B cell (primary cell): ENCODE measurements around the gene RIPOR3. TPM values are rescaled to one million over a fixed set of nuclear protein-coding genes. Genes with fewer than 3 reads are reported as not detected.
A peak's percentile ranks its signal among the peaks of the same experiment; 100 is the strongest.

Experiments used
- ATAC-seq: fragments of 200-7000 bp; cut with Tn5 transposase; one replicate; pipeline ENCODE4 v1.10.0; 2021; ENCODE audit warnings: low read depth, mild to moderate bottlenecking, moderate number of reproducible peaks, moderate library complexity
- CTCF ChIA-PET: fragments of 350-600 bp; sonication (Branson Sonifier 250); formaldehyde crosslinking; loops from one replicate; lab custom pipeline; 2021; ENCODE audit warnings: antibody characterized with exemption, inconsistent platforms; lab: Charles Lee
- POLR2A ChIA-PET: fragments of 350-600 bp; sonication (Branson Sonifier 250); formaldehyde crosslinking; loops from one replicate; lab custom pipeline; 2021; ENCODE audit warnings: antibody characterized with exemption; lab: Charles Lee
- DNase-seq: peaks from one replicate; pipeline ENCODE4 v3.0.0; 2013
- H2AFZ ChIP-seq: 2 replicates; pipeline ENCODE4 v1.6.1; 2012; ENCODE audit warnings: mild to moderate bottlenecking, low read depth, low read length; ENCODE audit not compliant: insufficient read depth, poor library complexity, severe bottlenecking
- H3K27ac ChIP-seq, 2 donors: 1 replicate in 1 of 2; 2 replicates in 1 of 2; pipeline ENCODE4 v1.5.1; 2012 to 2013; ENCODE audit warnings: low read length in 2 of 2, mild to moderate bottlenecking in 2 of 2, moderate library complexity in 1 of 2
- H3K27me3 ChIP-seq, 4 experiments: fragments of 200-600 bp in 1 of 4; sonication (generic) in 1 of 4; replicated peaks in 1 of 4; 1 replicate in 2 of 4; 2 replicates in 2 of 4; pipeline versions ENCODE4 v1.6.1 to v1.7.0; 2013 to 2016; ENCODE audit warnings: low read length in 3 of 4, mild to moderate bottlenecking in 2 of 4, mixed read lengths in 1 of 4, moderate library complexity in 1 of 4; ENCODE audit not compliant: insufficient read depth in 4 of 4, control insufficient read depth in 3 of 4; ENCODE audit errors: control extremely low read depth in 1 of 4
- H3K36me3 ChIP-seq, 2 experiments: replicated peaks in 1 of 2; 1 replicate in 1 of 2; 2 replicates in 1 of 2; pipeline versions ENCODE4 v1.6.1 to v1.7.1; 2013; ENCODE audit warnings: low read length in 1 of 2; ENCODE audit not compliant: insufficient read depth in 2 of 2, control insufficient read depth in 1 of 2; ENCODE audit errors: control extremely low read depth in 1 of 2, extremely low read depth in 1 of 2
- H3K4me1 ChIP-seq, 2 donors: fragments of 200-600 bp in 1 of 2; sonication (generic) in 1 of 2; 1 replicate in 1 of 2; 2 replicates in 1 of 2; pipeline versions ENCODE4 v1.5.1 to v1.6.1; 2013 to 2017; ENCODE audit warnings: low read length in 2 of 2; ENCODE audit not compliant: control insufficient read depth in 2 of 2, insufficient read depth in 2 of 2
- H3K4me2 ChIP-seq: replicated peaks from 2 replicates; pipeline ENCODE3; 2012; ENCODE audit warnings: mild to moderate bottlenecking, low read depth, low read length; ENCODE audit not compliant: poor library complexity, severe bottlenecking
- H3K4me3 ChIP-seq, 5 experiments: fragments of 200-600 bp in 1 of 5; sonication (generic) in 1 of 5; 1 replicate in 3 of 5; 2 replicates in 2 of 5; pipeline versions ENCODE4 v1.5.1 to v1.7.0; 2011 to 2016; ENCODE audit warnings: low read length in 4 of 5, mild to moderate bottlenecking in 4 of 5, low read depth in 2 of 5, control low read depth in 1 of 5, moderate library complexity in 1 of 5; ENCODE audit not compliant: insufficient read depth in 1 of 5; ENCODE audit errors: control extremely low read depth in 1 of 5, extremely low read depth in 1 of 5
- H3K79me2 ChIP-seq: fragments of 200-600 bp; sonication (generic); one replicate; pipeline ENCODE4 v1.6.0; 2016; ENCODE audit warnings: low read length; ENCODE audit not compliant: control insufficient read depth, insufficient read depth
- H3K9ac ChIP-seq: fragments of 200-600 bp; sonication (generic); 2 replicates; pipeline ENCODE4 v1.6.1; 2017; ENCODE audit warnings: mild to moderate bottlenecking, low read length, moderate library complexity
- H3K9me3 ChIP-seq, 3 donors: one replicate each; pipeline versions ENCODE4 v1.6.1 to v1.7.1; 2013; ENCODE audit warnings: low read length in 2 of 3; ENCODE audit not compliant: control insufficient read depth in 2 of 3, insufficient read depth in 1 of 3; ENCODE audit errors: control extremely low read depth in 1 of 3
- H4K20me1 ChIP-seq: 2 replicates; pipeline ENCODE4 v1.6.0; 2012; ENCODE audit warnings: mild to moderate bottlenecking, low read length; ENCODE audit not compliant: insufficient read depth, control insufficient read depth, poor library complexity, severe bottlenecking
- H3K27ac Mint-ChIP-seq: one replicate; pipeline ENCODE4 v1.8.0; 2021; ENCODE audit warnings: mixed read lengths
- H3K27me3 Mint-ChIP-seq: one replicate; pipeline ENCODE4 v1.8.0; 2021; ENCODE audit warnings: mixed read lengths
- H3K4me1 Mint-ChIP-seq: one replicate; pipeline ENCODE4 v1.8.0; 2021; ENCODE audit warnings: mixed read lengths
- H3K4me3 Mint-ChIP-seq: one replicate; pipeline ENCODE4 v1.8.0; 2021; ENCODE audit warnings: mixed read lengths
- H3K9me3 Mint-ChIP-seq: one replicate; pipeline ENCODE4 v1.8.0; 2022; ENCODE audit warnings: mixed read lengths; ENCODE audit not compliant: insufficient read depth
- CTCF ChIP-seq: fragments of 200-600 bp; IDR thresholded peaks from one replicate; pipeline ENCODE4 v1.8.0; 2022; ENCODE audit warnings: antibody characterized with exemption, mild to moderate bottlenecking
- EZH2 ChIP-seq: IDR thresholded peaks from 2 replicates; pipeline ENCODE4 v1.6.1; 2012; ENCODE audit warnings: borderline replicate concordance, low read depth, mild to moderate bottlenecking, moderate library complexity, low read length; ENCODE audit not compliant: insufficient read depth, poor library complexity, severe bottlenecking
- WGBS: methylation state at CpG from one replicate; pipeline ENCODE4 v1.1.5; 2013; ENCODE audit warnings: missing lambda C conversion rate; ENCODE audit not compliant: insufficient coverage; 5-methylcytosine and 5-hydroxymethylcytosine counted together
- intact Hi-C: fragments of 100-400 bp; cut with micrococcal nuclease; formaldehyde crosslinking; loops from one replicate; pipeline ENCODE4 v1.10.0; 2022
- polyA plus RNA-seq: library from polyadenylated mRNA; depleted of rRNA; stranded (reverse); fragments of >200 nt; gene quantifications from 2 replicates; pipeline ENCODE4 v1.2.3, GENCODE V29; 2012
- total RNA-seq, 2 donors: library from RNA; stranded (reverse); fragments of 120-200 nt in 1 of 2; gene quantifications; 1 replicate in 1 of 2; 2 replicates in 1 of 2; pipeline versions ENCODE4 v1.2.3 to v1.2.4, GENCODE V29; 2013 to 2022

RIPOR3 gene
- total and polyA plus RNA-seq, 2 donors (not counting 1 experiment from before 2014, with no cell fraction given): 0.09 to 0.27 TPM

GRCh38 chr20:50575865-50576720 lies 115.2 kb downstream of the RIPOR3 start:
- Mint-ChIP-seq H3K27ac (peak overlapping the region; percentile 78), H3K4me1 (peaks cover 48% of the 10 kb centered on the region), H3K27me3 (no peaks in the 10 kb centered on the region), H3K4me3 (no peak overlapping the region), H3K9me3 (no peaks in the 10 kb centered on the region)
- no peaks in the 10 kb centered on the region for H3K27me3 ChIP-seq
- H3K79me2 ChIP-seq: peaks cover 72% of the 10 kb centered on the region
- no peak overlapping the region for H3K27ac ChIP-seq
- 58% methylated on average over 7 of the region's 12 CpGs for WGBS
- peaks cover 86% of the 10 kb centered on the region for H4K20me1 ChIP-seq
- DNase-seq (peak; percentile 74), ATAC-seq (peak; percentile 85)
- no peak overlapping the region for H3K9ac ChIP-seq
- H3K4me2 ChIP-seq: no peak overlapping the region
- H3K4me1 ChIP-seq: peaks cover 18 to 34% of the 10 kb centered on the region in 2 donors
- H3K4me3 ChIP-seq: no peak overlapping the region
- CTCF ChIA-PET: interaction anchor here (0.6 to 16.9 kb wide), 22 partner anchors 9 to 388 kb away, joined by 3 to 292 read pairs (median 7); partner anchors contain the start of gene PTPN1
- TF ChIP-seq EZH2: no peak
- peak; percentile 70 for TF ChIP-seq CTCF
- no peak overlapping the region for H2AFZ ChIP-seq
- POLR2A ChIA-PET: interaction anchor here (1.1 kb wide), 1 partner anchor 64 kb away, joined by 3 read pairs; no protein-coding TSS in a partner anchor
- no peaks in the 10 kb centered on the region for H3K9me3 ChIP-seq
- intact Hi-C loops: loop anchor here (1.0 to 5.0 kb wide), 3 partner anchors 34 to 98 kb away; no protein-coding TSS in a partner anchor
- H3K36me3 ChIP-seq: peaks cover 10 to 84% of the 10 kb centered on the region in 2 experiments

GRCh38 chr20:50574586-50574985 lies 116.8 kb downstream of the RIPOR3 start:
- Mint-ChIP-seq H3K27ac (peak overlapping the region; percentile 74), H3K9me3 (no peaks in the 10 kb centered on the region), H3K4me1 (peaks cover 50% of the 10 kb centered on the region), H3K27me3 (no peaks in the 10 kb centered on the region), H3K4me3 (no peak overlapping the region)
- H3K79me2 ChIP-seq: peaks cover 73% of the 10 kb centered on the region
- WGBS: 93% methylated on average over 5 of the region's 5 CpGs
- DNase-seq (no peak), ATAC-seq (no peak)
- H3K4me1 ChIP-seq: peaks cover 26 to 44% of the 10 kb centered on the region in 2 donors
- no peaks in the 10 kb centered on the region for H3K27me3 ChIP-seq
- H4K20me1 ChIP-seq: peaks cover 86% of the 10 kb centered on the region
- no peak overlapping the region for H2AFZ ChIP-seq
- H3K27ac ChIP-seq: no peak overlapping the region
- ChIA-PET CTCF (interaction anchor here (0.8 to 16.9 kb wide), 14 partner anchors 10 to 107 kb away, joined by 3 to 292 read pairs (median 13); partner anchors contain the start of gene PTPN1), POLR2A (interaction anchor here (0.8 kb wide), 1 partner anchor 57 kb away, joined by 4 read pairs; no protein-coding TSS in a partner anchor)
- H3K4me2 ChIP-seq: no peak overlapping the region
- intact Hi-C loops: loop anchor here (5.0 kb wide), 1 partner anchor 112 kb away; no protein-coding TSS in a partner anchor
- TF ChIP-seq CTCF (no peak), EZH2 (no peak)
- peaks cover 10 to 84% of the 10 kb centered on the region in 2 experiments for H3K36me3 ChIP-seq
- no peak overlapping the region for H3K4me3 ChIP-seq
- no peaks in the 10 kb centered on the region for H3K9me3 ChIP-seq
- no peak overlapping the region for H3K9ac ChIP-seq
